D721Med (cell line): ENCODE results near the gene TARBP1.

ENCODE experiments used
- DNase-seq: peaks from one replicate; pipeline ENCODE4 v3.0.0; 2011; ENCODE audit warnings: low spot score; ENCODE audit not compliant: insufficient read length
- FAIRE-seq: peaks from 2 replicates; lab custom pipeline; 2011; peaks lifted over from hg19 to GRCh38; lab: Jason Lieb, UNC
- TF ChIP-seq, protein P1 (sequence below): IDR thresholded peaks from 2 replicates; pipeline ENCODE4 v1.5.1; 2012; ENCODE audit warnings: mild to moderate bottlenecking, control low read depth; ENCODE audit not compliant: insufficient read depth; ENCODE audit errors: missing control alignments

The TARBP1 gene

DNA sequence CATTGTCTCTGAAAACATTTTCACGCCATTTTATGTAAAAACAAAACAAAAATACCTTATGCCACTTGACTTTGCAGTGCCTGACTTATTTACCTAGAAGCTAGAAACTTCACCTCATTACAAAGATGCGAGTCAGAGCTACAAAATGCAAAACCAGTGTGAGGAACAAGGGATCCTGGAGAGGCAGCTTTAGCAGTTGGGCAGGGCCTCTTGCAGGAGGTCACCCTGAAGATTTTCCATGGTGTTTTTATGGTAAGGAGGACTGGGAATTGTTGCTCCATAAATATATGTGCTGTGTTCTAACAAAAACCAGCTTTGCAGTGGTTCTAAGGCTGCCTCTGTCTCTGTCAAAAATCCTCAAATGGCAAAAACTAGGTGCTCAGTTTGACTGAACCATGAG lies 36.4 kb upstream of the TARBP1 start:
- DNase-seq (no peak), FAIRE-seq (no peak)
- TF ChIP-seq, protein P1, sequence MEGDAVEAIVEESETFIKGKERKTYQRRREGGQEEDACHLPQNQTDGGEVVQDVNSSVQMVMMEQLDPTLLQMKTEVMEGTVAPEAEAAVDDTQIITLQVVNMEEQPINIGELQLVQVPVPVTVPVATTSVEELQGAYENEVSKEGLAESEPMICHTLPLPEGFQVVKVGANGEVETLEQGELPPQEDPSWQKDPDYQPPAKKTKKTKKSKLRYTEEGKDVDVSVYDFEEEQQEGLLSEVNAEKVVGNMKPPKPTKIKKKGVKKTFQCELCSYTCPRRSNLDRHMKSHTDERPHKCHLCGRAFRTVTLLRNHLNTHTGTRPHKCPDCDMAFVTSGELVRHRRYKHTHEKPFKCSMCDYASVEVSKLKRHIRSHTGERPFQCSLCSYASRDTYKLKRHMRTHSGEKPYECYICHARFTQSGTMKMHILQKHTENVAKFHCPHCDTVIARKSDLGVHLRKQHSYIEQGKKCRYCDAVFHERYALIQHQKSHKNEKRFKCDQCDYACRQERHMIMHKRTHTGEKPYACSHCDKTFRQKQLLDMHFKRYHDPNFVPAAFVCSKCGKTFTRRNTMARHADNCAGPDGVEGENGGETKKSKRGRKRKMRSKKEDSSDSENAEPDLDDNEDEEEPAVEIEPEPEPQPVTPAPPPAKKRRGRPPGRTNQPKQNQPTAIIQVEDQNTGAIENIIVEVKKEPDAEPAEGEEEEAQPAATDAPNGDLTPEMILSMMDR, result no peak

DNA sequence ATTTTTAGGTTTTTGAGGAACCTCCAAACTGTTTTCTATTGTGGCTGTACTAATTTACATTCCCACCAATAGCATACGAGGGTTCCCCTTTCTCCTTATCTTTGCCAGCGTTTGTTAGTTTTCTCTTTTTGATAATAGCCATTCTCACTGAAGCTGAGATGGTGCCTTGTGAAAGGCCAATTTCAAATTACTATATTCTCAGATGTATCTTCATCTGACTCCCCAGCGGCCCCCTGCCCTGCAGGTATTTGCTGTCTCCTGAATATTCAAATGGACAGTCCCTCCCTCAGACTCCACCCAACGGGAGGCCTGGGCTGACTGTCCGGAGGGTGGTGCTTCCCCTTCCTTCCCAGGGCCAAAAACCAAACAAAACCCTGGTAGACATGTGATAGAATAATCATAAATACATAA lies 33.5 kb upstream of the TARBP1 start:
- FAIRE-seq (no peak), DNase-seq (no peak)
- TF ChIP-seq, protein P1, result no peak

DNA sequence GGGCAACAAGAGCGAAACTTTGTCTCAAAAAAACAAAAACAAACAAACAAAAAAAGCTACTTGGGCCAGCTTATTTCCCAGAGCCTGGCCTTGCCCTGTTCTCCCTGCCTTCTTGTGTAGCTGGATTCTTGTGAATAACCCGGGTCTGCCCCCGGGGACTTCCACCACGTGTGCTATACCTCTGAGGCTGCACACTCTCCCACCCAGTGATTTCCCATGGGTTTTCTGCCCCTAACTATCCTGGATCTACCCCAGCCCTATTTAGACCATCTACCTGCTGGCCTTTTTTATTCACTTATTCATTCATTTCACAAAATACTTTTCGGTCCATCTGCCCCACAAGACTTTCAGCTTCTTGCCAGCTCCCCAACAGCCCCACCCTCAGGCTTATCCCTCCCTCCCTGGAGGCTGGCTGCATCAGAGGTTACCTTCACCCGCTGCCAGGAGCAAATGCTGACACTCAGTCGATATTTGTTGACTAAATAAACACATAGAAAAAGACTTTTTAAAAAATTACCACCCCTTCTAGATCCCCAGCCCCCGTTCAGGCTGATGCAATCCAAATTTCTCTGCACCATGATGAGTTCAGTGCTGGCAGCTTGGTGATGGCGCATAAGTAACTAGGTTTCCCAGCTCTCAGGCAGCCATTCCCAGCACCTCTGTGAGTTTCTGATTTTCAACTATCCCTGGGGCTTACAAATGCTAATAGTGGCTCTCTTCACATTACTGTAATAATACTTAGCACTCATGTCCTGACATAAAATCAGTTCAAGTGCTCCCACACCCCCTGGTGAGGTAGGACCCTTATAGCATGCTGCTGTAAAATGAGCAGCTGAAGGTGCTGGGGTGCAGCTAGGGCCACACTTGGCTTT lies 30.7 kb upstream of the TARBP1 start:
- FAIRE-seq, result no peak
- no peak for DNase-seq
- TF ChIP-seq, protein P1, result no peak

DNA sequence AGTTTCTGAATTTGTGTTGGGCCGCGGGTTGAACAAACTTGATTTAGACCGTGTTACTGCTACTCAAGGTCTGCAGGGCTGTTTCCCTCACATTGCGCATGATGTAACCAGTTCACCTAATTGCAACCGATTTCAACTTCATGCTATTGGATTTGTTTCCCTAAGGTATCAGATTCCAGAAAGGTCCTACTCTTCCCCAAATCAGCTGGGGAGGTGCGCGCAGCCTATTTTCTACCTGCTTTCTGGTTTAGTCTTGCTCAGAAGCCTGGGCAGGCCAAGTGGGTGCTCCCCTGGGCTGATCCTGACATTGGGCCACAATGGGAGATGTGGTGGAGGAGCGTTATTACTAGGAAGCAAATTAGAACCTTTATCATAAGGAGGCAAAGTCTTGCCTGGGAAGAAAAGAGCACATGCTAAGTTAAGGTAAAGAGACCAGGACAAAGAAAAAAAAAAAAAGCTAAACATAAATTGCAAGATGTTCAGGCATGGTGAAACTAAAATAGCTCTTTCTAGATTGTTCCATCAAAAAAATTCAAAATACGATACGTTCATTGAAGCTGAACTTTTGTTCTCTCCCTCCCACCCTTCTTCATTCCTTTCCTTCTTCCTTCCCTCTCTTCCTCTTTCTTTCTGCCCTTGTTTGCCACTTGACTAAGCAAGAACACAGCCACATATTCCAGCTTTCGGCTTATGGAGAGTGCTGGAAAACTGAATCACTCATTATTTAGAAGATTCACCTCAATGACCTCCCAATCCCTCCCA lies 28.8 kb upstream of the TARBP1 start:
- TF ChIP-seq, protein P1, result no peak
- FAIRE-seq (no peak), DNase-seq (no peak)

DNA sequence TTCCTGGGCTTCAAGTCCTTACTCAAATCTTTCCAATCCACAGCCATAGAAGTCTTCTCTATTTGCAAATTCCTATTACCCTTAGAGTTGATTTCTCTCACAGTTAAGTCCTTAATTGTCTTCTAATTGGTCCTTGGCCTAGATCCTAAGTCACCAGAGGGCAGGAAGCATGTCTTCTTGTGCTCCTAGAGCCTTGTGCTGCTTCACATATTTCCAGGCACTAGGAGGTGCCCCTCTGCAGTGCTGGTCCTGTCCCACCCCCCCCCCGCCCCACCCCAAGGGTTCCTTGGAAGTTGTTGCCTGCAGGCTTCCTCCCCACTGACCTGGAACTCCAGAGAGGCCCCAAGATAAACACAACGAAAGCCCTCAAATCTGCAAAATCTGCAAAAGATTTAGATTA lies 28.1 kb upstream of the TARBP1 start:
- TF ChIP-seq, protein P1, result no peak
- no peak for FAIRE-seq
- DNase-seq, result no peak

DNA sequence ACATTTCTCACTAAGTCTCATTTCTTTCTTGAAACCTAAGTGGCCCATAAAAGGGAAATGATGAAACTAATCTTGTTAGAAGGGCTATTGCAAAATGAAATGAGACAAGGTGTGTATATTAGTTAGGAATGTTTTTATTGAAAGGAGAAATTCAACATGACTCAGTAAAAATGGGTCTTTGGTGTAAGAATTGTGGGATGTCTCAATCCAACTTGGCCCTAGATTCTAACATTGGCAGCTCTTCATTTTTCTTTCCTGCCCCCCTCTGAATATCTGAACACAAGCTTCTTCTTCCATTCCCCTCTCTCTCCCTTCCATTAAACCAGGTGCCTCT lies 26.8 kb upstream of the TARBP1 start:
- DNase-seq (no peak), FAIRE-seq (no peak)
- TF ChIP-seq, protein P1, result no peak
